GM21423 (cell line): ENCODE results near the gene ELN.
A peak's percentile ranks its signal among the peaks of the same experiment; 100 is the strongest.

Source experiments
- ATAC-seq: cut with Tn5 transposase; IDR thresholded peaks from one replicate; pipeline ENCODE4 v1.9.1; 2021; ENCODE audit warnings: mild to moderate bottlenecking, moderate library complexity; ENCODE audit not compliant: unreplicated experiment

Gene ELN

DNA sequence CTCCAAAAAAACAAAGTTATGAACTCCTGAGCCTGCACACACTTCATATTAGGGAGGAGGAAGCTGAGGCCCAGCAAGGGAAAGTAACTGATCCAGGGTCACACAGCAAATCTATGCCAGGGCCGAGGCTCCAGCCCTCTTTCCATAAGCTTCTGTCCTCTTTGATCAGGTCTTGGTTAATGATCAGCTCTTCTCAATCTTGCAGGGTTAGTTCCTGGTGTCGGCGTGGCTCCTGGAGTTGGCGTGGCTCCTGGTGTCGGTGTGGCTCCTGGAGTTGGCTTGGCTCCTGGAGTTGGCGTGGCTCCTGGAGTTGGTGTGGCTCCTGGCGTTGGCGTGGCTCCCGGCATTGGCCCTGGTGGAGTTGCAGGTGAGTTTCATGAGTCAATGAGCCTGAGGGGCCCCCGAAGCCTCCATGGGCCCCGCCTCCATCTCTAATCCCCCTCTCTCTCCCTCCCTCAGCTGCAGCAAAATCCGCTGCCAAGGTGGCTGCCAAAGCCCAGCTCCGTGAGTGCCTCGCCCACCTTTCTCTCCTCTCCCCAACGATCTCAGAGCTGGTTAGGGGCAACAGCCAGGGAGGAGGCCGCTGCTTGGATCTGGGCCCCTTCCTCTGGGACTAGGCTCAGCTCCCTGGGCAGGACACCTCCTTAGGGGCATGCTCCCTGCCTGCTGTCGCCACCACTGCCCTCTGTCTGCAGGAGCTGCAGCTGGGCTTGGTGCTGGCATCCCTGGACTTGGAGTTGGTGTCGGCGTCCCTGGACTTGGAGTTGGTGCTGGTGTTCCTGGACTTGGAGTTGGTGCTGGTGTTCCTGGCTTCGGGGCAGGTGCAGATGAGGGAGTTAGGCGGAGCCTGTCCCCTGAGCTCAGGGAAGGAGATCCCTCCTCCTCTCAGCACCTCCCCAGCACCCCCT is 32.0 kb downstream of the ELN start:
- ATAC-seq: no peak

- ATAC-seq: no peak
Measured at GRCh38 chr7:74061840-74062539, 34.0 kb downstream of the ELN start.

- no peak for ATAC-seq
Measured at GRCh38 chr7:74063223-74063641, 35.3 kb downstream of the ELN start.

- ATAC-seq: no peak
Measured at GRCh38 chr7:74063646-74064045, 35.7 kb downstream of the ELN start.

DNA sequence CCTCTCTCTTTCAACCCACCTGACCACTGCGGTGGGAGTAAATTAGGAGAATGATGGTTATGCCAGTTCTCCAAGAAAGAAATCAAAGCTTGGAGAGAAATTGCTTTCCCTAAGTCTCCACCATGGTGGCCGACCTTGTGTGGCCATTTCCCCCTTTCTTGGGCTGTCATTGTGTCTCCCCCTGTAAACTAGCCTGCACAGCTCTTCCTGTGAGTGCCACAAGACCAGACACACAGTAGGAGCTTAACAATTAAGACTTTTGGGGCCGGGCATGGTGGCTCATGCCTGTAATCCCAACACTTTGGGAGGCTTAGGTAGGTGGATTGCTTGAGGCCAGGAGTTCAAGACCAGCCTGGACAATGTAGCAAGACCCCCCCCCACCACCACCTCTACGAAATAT is 36.7 kb downstream of the ELN start:
- no peak for ATAC-seq

DNA sequence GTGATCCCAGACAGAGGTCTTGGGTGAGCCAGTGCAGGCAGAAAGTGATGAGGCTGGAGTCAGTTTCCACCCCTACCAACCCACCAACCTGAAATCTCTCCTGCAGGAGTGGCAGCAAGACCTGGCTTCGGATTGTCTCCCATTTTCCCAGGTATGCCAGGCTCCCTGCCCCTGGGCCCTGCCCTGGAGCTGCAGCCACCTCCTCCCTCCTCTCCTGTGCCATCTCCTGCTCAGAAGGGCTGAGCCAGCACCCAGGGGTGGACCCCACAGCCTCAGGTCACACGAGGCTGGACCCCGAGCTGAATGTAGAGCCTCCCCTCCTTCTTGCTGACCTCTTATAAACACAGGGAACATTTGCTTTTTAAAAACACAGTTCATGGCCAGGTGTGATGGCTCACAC is 38.7 kb downstream of the ELN start:
- ATAC-seq: no peak

DNA sequence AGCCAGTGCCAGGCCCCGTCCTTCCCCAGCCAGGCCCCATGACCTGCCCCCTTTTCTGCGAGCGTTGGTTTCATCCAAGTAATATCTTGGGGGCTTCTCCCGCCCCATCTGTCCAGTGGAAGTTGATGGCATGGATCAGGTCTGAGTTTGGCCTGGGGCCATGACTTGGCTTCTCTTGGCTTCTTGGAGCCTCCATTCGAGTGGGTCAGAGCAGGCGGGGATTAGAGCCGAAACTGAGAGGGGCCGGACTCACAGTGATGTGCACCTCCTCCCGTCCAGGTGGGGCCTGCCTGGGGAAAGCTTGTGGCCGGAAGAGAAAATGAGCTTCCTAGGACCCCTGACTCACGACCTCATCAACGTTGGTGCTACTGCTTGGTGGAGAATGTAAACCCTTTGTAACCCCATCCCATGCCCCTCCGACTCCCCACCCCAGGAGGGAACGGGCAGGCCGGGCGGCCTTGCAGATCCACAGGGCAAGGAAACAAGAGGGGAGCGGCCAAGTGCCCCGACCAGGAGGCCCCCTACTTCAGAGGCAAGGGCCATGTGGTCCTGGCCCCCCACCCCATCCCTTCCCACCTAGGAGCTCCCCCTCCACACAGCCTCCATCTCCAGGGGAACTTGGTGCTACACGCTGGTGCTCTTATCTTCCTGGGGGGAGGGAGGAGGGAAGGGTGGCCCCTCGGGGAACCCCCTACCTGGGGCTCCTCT is 40.6 kb downstream of the ELN start:
- no peak for ATAC-seq

- ATAC-seq: no peak
Measured at GRCh38 chr7:74069086-74069541, 41.1 kb downstream of the ELN start.

GRCh38 chr7:74069790-74070618 is 42.0 kb downstream of the ELN start:
- ATAC-seq: no peak

DNA sequence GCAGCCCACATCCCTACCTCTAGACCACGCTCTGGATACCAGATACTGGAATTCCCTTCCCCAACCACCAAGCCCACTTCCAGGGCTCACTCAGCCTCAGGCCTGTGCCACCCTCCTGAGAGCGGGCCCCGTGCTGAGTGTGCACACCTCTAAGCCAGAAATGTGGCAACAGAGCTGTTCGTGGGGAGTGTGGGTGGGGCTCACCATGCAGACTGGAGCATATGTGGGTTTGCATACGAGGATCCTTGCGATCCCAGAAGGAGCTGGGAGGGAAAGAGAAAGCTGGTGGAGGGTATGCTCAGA is 42.6 kb downstream of the ELN start:
- ATAC-seq: no peak

GRCh38 chr7:74071121-74071520 is 43.1 kb downstream of the ELN start:
- ATAC-seq: no peak

GRCh38 chr7:74074770-74075169 is 46.8 kb downstream of the ELN start:
- no peak for ATAC-seq

GRCh38 chr7:74078461-74078860 is 50.5 kb downstream of the ELN start:
- ATAC-seq: no peak

DNA sequence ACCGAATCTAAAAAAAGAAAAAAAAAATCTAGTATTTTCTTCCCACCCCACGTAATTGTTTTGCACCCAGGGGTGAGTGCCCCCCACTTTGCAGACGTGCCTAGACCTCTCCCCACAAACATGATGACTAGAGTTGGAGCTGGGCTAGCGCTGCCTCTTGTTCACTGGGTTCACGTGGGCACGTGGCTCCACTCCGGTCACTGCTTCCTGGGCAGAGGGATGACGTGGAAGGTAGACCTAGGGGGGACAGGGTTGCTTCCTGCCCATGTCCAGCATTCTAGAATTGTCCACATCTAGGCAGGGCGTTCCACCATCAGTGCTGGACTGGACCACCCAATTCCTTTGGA is 54.8 kb downstream of the ELN start:
- ATAC-seq: no peak

DNA sequence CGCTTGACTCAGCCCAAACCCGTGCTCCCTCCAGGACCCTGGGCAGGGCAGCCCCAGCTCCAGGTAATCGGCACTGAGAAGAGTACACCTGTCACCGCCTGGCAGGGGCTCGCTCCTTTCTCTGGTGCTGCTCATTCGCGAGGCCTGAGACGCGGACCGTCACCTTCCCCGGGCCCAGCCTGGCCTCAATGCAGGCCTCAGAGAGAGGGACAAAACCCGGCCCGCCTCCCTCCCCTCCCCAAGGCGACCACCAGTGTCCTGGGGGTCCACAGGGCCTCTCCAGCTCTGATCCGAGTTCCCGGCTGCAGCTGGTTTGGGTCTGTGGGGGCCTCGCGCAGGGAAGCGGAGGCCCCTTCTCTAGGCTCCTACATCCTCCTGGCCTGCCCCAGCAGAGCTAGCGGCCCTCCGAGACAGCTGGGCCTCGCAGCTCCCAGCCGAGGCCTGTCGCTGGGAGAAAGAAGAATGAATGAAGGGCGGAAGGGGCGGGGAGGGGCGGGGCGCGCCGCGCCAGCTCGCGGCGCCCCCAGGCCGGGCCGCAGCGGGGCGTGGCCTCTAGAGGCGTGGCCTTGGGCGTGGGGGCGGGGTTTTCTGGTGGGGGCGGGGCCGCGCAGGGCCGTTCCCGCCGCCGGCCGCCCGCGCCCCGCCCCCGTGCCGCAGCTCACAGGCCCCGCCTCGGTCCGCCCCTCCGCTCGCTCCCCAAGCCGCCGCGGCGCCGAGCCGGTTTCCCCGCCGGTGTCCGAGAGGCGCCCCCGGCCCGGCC is 55.3 kb downstream of the ELN start, which contains the start of gene LIMK1:
TSS of gene LIMK1 (plus strand) at position 688 of the 760 bp plus-strand sequence. CDS start 187 bp downstream, outside the sequence.
- ATAC-seq: peak; percentile 59

- ATAC-seq: peak; percentile 39
Measured at GRCh38 chr7:74083928-74084721, 56.2 kb downstream of the ELN start.

- no peak for ATAC-seq
Measured at GRCh38 chr7:74084722-74085578, 57.0 kb downstream of the ELN start.

- ATAC-seq: no peak
Measured at GRCh38 chr7:74087791-74088453, 59.9 kb downstream of the ELN start.
